Gastrocnemius medialis (tissue), 4 donors: ENCODE results near the gene KAZN. TPM values are rescaled to one million over a fixed set of nuclear protein-coding genes. Genes with fewer than 3 reads are reported as not detected.

Experiments
- ATAC-seq, 2 donors: fragments of 150-250 bp; one replicate each; pipeline ENCODE4 v1.9.1; 2016
- DNase-seq, 2 donors: peaks; one replicate each; pipeline ENCODE4 v3.0.0-alpha.2; 2019
- H3K27ac ChIP-seq, 4 donors: fragments of 200-600 bp; sonication (generic); 1 replicate in 1 of 4; 2 replicates in 3 of 4; pipeline ENCODE4 v1.5.1; 2016 to 2018; ENCODE audit warnings: mild to moderate bottlenecking in 2 of 4, moderate library complexity in 1 of 4
- H3K27me3 ChIP-seq, 3 donors: fragments of 200-600 bp; sonication (generic) in 2 of 3; 1 replicate in 1 of 3; 2 replicates in 2 of 3; pipeline versions ENCODE4 v1.5.1 to v1.6.0; 2016 to 2019; ENCODE audit warnings: mild to moderate bottlenecking in 1 of 3, moderate library complexity in 1 of 3
- H3K36me3 ChIP-seq, 2 donors: fragments of 200-600 bp; sonication (generic) in 1 of 2; one replicate each; pipeline ENCODE4 v1.5.1; 2017 to 2018
- H3K4me1 ChIP-seq, 2 donors: fragments of 200-600 bp; sonication (generic) in 1 of 2; one replicate each; pipeline ENCODE4 v1.5.1; 2016 to 2017; ENCODE audit warnings: mild to moderate bottlenecking in 2 of 2
- H3K4me3 ChIP-seq, 4 donors: fragments of 200-600 bp; sonication (generic) in 3 of 4; 1 replicate in 1 of 4; 2 replicates in 3 of 4; pipeline ENCODE4 v1.5.1; 2016 to 2019; ENCODE audit warnings: mild to moderate bottlenecking in 2 of 4
- H3K9me3 ChIP-seq, 3 donors: fragments of 200-600 bp; sonication (generic) in 2 of 3; 1 replicate in 1 of 3; 2 replicates in 2 of 3; pipeline ENCODE4 v1.5.1; 2016 to 2019
- POLR2A ChIP-seq, 2 donors: fragments of 450-650 bp; IDR thresholded peaks; one replicate each; pipeline ENCODE4 v1.6.1; 2017; ENCODE audit warnings: antibody characterized with exemption in 2 of 2, mild to moderate bottlenecking in 2 of 2, moderate library complexity in 2 of 2
- in situ Hi-C, 4 donors: fragments of 200-750 bp; cut with MboI; loops; one replicate each; pipeline versions ENCODE4 v1.15.0 to v1.8.0; 2017; ENCODE audit warnings: low sequenced_read_pairs in 4 of 4
- intact Hi-C: fragments of 100-400 bp; cut with DNase I; formaldehyde crosslinking; loops from one replicate; pipeline ENCODE4 v1.15.1; 2023; ENCODE audit warnings: low total_unique reads
- total RNA-seq, 4 donors: library from RNA; depleted of rRNA; stranded (reverse); fragments of >200 nt; gene quantifications; one replicate each; pipeline versions ENCODE4 v1.1.0 to v1.2.3, GENCODE V29; 2016
- TF ChIP-seq, protein P1 (sequence below), 5 experiments: fragments of 450-650 bp in 3 of 5; fragments of 200-600 bp in 2 of 5; sonication (generic) in 2 of 5; IDR thresholded peaks in 4 of 5; conservative IDR thresholded peaks in 1 of 5; 1 replicate in 4 of 5; 2 replicates in 1 of 5; pipeline ENCODE4 v1.5.1; 2016 to 2019; ENCODE audit warnings: antibody characterized with exemption in 5 of 5, mild to moderate bottlenecking in 3 of 5, moderate library complexity in 3 of 5

Gene KAZN
- total RNA-seq, 4 donors from 2014 or later: 0.05 to 2.2 (median 1.00) TPM

DNA sequence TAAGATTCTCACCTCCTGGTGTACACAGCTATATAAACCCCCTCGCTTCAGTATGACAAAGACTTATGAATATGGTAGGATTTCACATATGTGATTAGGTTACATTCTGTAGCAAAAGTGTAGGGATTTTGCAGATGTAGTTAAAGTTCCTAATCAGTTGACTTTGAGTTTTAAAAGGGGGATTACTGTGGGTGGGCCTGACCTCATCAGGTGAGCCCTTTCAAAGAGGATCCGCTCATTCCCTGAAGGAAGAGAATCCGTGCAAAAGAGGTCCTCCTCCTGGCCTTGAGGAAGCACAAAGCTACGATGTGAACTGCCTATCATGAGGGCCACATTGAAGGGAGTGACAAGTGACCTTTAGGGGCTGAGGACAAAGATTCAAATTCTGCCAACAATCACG, 30.6 kb upstream of the KAZN start:
- in situ Hi-C loops: no loop called here

GRCh38 chr1:14568716-14569355, 29.6 kb upstream of the KAZN start:
- TF ChIP-seq, protein P1, sequence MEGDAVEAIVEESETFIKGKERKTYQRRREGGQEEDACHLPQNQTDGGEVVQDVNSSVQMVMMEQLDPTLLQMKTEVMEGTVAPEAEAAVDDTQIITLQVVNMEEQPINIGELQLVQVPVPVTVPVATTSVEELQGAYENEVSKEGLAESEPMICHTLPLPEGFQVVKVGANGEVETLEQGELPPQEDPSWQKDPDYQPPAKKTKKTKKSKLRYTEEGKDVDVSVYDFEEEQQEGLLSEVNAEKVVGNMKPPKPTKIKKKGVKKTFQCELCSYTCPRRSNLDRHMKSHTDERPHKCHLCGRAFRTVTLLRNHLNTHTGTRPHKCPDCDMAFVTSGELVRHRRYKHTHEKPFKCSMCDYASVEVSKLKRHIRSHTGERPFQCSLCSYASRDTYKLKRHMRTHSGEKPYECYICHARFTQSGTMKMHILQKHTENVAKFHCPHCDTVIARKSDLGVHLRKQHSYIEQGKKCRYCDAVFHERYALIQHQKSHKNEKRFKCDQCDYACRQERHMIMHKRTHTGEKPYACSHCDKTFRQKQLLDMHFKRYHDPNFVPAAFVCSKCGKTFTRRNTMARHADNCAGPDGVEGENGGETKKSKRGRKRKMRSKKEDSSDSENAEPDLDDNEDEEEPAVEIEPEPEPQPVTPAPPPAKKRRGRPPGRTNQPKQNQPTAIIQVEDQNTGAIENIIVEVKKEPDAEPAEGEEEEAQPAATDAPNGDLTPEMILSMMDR (IDR thresholded peaks at IDR 0.05 in 4 of 5, conservative IDR thresholded peaks at IDR 0.05 in 1 of 5): no peak
- no peak for TF ChIP-seq POLR2A (IDR thresholded peaks at IDR 0.05)
- H3K27ac ChIP-seq: no peak overlapping the region
- no peaks in the 10 kb centered on the region for H3K9me3 ChIP-seq
- no peaks in the 10 kb centered on the region for H3K27me3 ChIP-seq
- no peaks in the 10 kb centered on the region for H3K36me3 ChIP-seq
- H3K4me1 ChIP-seq: no peaks in the 10 kb centered on the region
- intact Hi-C loops: no loop called here
- H3K4me3 ChIP-seq: no peak overlapping the region
- no peak for DNase-seq
- no peak for ATAC-seq
- in situ Hi-C loops: no loop called here

More for the DNA sequence above, 30.6 kb upstream of the KAZN start:
- H3K27ac ChIP-seq: no peak overlapping the region
- ATAC-seq: no peak
- intact Hi-C loops: no loop called here
- TF ChIP-seq, protein P1 (IDR thresholded peaks at IDR 0.05 in 4 of 5, conservative IDR thresholded peaks at IDR 0.05 in 1 of 5): no peak
- TF ChIP-seq POLR2A (IDR thresholded peaks at IDR 0.05): no peak
- H3K4me1 ChIP-seq: no peaks in the 10 kb centered on the region
- no peak overlapping the region for H3K4me3 ChIP-seq
- no peaks in the 10 kb centered on the region for H3K36me3 ChIP-seq
- no peaks in the 10 kb centered on the region for H3K9me3 ChIP-seq
- no peak for DNase-seq
- no peaks in the 10 kb centered on the region for H3K27me3 ChIP-seq

- in situ Hi-C loops (no loop called here), intact Hi-C loops (no loop called here)
- no peak overlapping the region for H3K4me3 ChIP-seq
- H3K9me3 ChIP-seq: no peaks in the 10 kb centered on the region
- no peaks in the 10 kb centered on the region for H3K36me3 ChIP-seq
- H3K27ac ChIP-seq: no peak overlapping the region
- DNase-seq (no peak), ATAC-seq (no peak)
- no peaks in the 10 kb centered on the region for H3K27me3 ChIP-seq
- no peaks in the 10 kb centered on the region for H3K4me1 ChIP-seq
- TF ChIP-seq, protein P1 (IDR thresholded peaks at IDR 0.05 in 4 of 5, conservative IDR thresholded peaks at IDR 0.05 in 1 of 5): no peak
- no peak for TF ChIP-seq POLR2A (IDR thresholded peaks at IDR 0.05)
These were observed 28.0 kb upstream of the KAZN start for GRCh38 chr1:14570514-14570913.

DNA sequence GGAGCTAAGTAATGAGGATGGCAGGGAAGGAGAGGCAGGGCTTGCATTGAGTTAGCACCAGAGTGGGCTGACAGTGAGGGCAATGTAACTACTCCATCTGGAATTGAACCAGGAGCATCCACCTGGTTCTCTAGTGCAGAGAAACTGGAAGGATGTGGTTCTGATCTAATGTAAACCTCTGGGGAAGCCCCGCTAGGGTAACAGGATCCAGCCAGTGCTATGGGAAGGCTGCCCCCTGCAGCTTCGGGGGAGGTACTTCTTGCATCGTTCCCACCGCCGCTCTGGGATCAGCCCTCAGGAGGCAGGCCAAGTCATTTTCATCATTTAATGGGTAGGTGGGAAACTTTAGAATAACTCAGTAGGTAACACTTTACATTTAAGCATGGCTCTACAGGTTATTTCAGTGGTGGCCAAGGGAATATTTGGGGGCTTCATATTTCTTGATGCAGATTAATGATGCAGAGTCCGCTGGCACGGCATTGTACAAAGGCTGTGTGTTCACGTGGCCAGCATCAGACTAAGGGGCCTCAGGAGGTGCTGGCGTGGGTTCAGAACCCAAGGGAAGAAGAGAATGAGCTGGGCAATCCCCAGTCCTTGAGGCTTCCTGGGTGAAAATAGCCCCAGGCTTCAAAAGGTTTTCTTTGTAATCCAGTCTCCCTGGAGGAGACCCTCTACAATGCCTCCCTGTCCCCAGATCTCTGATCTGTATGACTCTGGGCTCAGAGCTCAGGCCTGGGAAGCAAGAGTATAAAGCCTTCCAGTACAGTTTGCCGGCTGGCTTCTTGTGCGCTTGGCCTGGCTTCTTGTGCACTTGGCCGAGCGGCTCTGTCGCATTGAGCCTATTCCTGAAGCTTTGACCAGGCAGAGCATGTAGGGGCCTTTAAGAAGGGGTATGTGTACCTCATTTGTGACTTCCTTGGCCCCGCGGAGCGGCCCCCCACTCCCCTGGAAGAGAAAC, 26.4 kb upstream of the KAZN start:
- in situ Hi-C loops (no loop called here), intact Hi-C loops (no loop called here)
- Histone ChIP-seq H3K9me3 (no peaks in the 10 kb centered on the region), H3K4me3 (no peak overlapping the region), H3K27ac (no peak overlapping the region), H3K4me1 (no peaks in the 10 kb centered on the region), H3K27me3 (no peaks in the 10 kb centered on the region), H3K36me3 (no peaks in the 10 kb centered on the region)
- no peak for ATAC-seq
- DNase-seq: no peak
- no peak for TF ChIP-seq POLR2A (IDR thresholded peaks at IDR 0.05)

DNA sequence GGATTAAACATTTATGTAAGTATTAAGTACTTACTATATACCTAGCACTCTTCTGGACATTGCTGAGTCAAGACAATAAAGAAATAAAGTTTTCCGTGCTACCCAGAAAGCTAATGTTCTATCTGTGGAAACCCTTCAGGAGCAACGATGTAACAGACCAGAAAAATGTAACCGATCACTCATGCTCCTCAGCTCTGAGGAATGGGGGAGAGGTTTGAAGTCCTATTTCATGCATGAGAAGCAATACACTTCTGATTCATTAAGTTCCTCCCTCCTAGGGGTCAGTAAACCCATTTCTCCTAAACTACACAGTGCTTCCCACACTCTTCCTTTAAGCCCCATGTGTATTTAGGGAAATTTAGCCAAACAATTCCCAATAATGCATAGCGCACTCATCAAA, 25.6 kb upstream of the KAZN start:
- intact Hi-C loops: no loop called here
- Histone ChIP-seq H3K4me3 (no peak overlapping the region), H3K27ac (no peak overlapping the region), H3K36me3 (no peaks in the 10 kb centered on the region), H3K27me3 (no peaks in the 10 kb centered on the region), H3K9me3 (no peaks in the 10 kb centered on the region), H3K4me1 (no peaks in the 10 kb centered on the region)
- ATAC-seq (no peak), DNase-seq (no peak)
- in situ Hi-C loops: no loop called here
- TF ChIP-seq, protein P1 (IDR thresholded peaks at IDR 0.05 in 4 of 5, conservative IDR thresholded peaks at IDR 0.05 in 1 of 5): no peak
- TF ChIP-seq POLR2A (IDR thresholded peaks at IDR 0.05): no peak
